Measurements from ENCODE around the gene TRAPPC11.

DNA sequence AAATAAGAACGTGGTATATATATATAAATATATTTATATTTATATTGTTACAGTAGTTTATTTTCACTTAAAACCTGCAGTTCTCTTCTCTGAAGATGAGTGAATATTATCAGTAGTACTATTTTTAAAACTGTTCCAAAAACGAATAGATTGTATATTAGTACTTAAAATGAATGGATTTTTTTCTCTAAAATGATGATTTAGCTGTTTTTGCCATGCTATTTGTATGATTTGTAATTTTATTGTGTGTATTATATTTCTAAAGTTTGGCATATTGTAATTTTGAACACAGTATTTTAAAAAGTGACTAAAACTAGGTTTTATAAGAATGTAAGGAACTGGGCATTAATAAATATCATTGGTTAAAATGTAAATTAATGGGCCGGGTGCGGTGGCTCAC lies 22.0 kb downstream of the TRAPPC11 start:
- TF ChIP-seq, protein P1, sequence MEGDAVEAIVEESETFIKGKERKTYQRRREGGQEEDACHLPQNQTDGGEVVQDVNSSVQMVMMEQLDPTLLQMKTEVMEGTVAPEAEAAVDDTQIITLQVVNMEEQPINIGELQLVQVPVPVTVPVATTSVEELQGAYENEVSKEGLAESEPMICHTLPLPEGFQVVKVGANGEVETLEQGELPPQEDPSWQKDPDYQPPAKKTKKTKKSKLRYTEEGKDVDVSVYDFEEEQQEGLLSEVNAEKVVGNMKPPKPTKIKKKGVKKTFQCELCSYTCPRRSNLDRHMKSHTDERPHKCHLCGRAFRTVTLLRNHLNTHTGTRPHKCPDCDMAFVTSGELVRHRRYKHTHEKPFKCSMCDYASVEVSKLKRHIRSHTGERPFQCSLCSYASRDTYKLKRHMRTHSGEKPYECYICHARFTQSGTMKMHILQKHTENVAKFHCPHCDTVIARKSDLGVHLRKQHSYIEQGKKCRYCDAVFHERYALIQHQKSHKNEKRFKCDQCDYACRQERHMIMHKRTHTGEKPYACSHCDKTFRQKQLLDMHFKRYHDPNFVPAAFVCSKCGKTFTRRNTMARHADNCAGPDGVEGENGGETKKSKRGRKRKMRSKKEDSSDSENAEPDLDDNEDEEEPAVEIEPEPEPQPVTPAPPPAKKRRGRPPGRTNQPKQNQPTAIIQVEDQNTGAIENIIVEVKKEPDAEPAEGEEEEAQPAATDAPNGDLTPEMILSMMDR (IDR thresholded peaks at IDR 0.05; ENCODE audit: insufficient read depth, low read length, poor library complexity, severe bottlenecking) = no peak
- TF ChIP-seq EZH2phosphoT487 (conservative IDR thresholded peaks at IDR 0.05; ENCODE audit: low read length) = no peak

Data from SU-DHL-6 (cell line).